AG04450 (cell line): ENCODE results near the gene WASL. TPM values are rescaled to one million over a fixed set of nuclear protein-coding genes. Genes with fewer than 3 reads are reported as not detected.

Experiments
- CTCF ChIA-PET: fragments of 300-600, 350-600 bp; formaldehyde crosslinking; extraction: SDS; loops from one replicate; lab custom pipeline; 2022; ENCODE audit warnings: antibody characterized with exemption, inconsistent platforms; lab: Charles Lee
- POLR2A ChIA-PET: fragments of 350-600 bp; formaldehyde crosslinking; extraction: SDS; loops from one replicate; lab custom pipeline; 2021; ENCODE audit warnings: antibody characterized with exemption, inconsistent platforms; lab: Yijun Ruan, JAX
- DNase-seq: peaks from one replicate; pipeline ENCODE4 v3.0.0-alpha.2; 2011; ENCODE audit warnings: low read depth, low spot score
- H3K27ac ChIP-seq: one replicate; pipeline ENCODE4 v1.5.1; 2012; ENCODE audit warnings: low read depth, low read length, control low read depth
- H3K27me3 ChIP-seq: one replicate; pipeline ENCODE4 v1.6.0; 2012; ENCODE audit warnings: low read length; ENCODE audit not compliant: control insufficient read depth, insufficient read depth
- H3K4me3 ChIP-seq: 2 replicates; pipeline ENCODE4 v1.5.1; 2011; ENCODE audit warnings: mild to moderate bottlenecking, low read depth, low read length, control low read depth
- H3K9me3 ChIP-seq: 2 replicates; pipeline ENCODE4 v1.5.1; 2012; ENCODE audit warnings: low read length; ENCODE audit not compliant: control insufficient read depth, insufficient read depth
- CTCF ChIP-seq: IDR thresholded peaks from 2 replicates; pipeline ENCODE4 v1.5.1; 2011; ENCODE audit warnings: low read depth, low read length, control low read depth, inconsistent platforms
- polyA plus RNA-seq: library from polyadenylated mRNA; depleted of rRNA; stranded (reverse); fragments of >200 nt; gene quantifications from 2 replicates; pipeline ENCODE4 v1.2.3, GENCODE V29; 2011

WASL gene
- polyA plus RNA-seq, 1 experiment = 11.9 TPM

- POLR2A ChIA-PET = no interaction called here
- no peak overlapping the region for H3K4me3 ChIP-seq
- CTCF ChIA-PET = interaction anchor here (0.6 to 2.2 kb wide), 4 partner anchors 21 to 68 kb away, joined by 3 to 10 read pairs (median 7); no protein-coding TSS in a partner anchor
- DNase-seq = no peak
- H3K9me3 ChIP-seq = no peaks in the 10 kb centered on the region
- H3K27me3 ChIP-seq = no peaks in the 10 kb centered on the region
- no peak for TF ChIP-seq CTCF
- H3K27ac ChIP-seq = no peak overlapping the region
Observed at GRCh38 chr7:123750389-123751230, 1.8 kb upstream of the WASL start.

- CTCF ChIA-PET = interaction anchor here (0.8 to 2.2 kb wide), 6 partner anchors 20 to 116 kb away, joined by 3 to 10 read pairs (median 4); no protein-coding TSS in a partner anchor
Observed at GRCh38 chr7:123749537-123749857, 694 bp upstream of the WASL start.

GRCh38 chr7:123748171-123748733, 551 bp downstream of the WASL start:
- DNase-seq = no peak
- CTCF ChIA-PET = interaction anchor here (0.5 to 2.1 kb wide), 9 partner anchors 11 to 118 kb away, joined by 3 to 11 read pairs (median 3); no protein-coding TSS in a partner anchor
- POLR2A ChIA-PET = interaction anchor here (0.5 to 2.7 kb wide), 8 partner anchors 13 to 1262 kb away, joined by 3 to 32 read pairs (median 4); partner anchors contain the start of gene NDUFA5
- no peaks in the 10 kb centered on the region for H3K9me3 ChIP-seq
- H3K27ac ChIP-seq = peak overlapping the region; percentile 96
- TF ChIP-seq CTCF = peak; percentile 12; the same call in 1 of the 2 replicates
- H3K4me3 ChIP-seq = peak overlapping the region; percentile 81
- H3K27me3 ChIP-seq = no peaks in the 10 kb centered on the region

More at GRCh38 chr7:123749537-123749857, 694 bp upstream of the WASL start:
- 0 out of 2 replicates have a peak, but pooled peaks have one; percentile 20 for TF ChIP-seq CTCF
- Histone ChIP-seq H3K9me3 (no peaks in the 10 kb centered on the region), H3K27ac (peak overlapping the region; percentile 94), H3K27me3 (no peaks in the 10 kb centered on the region), H3K4me3 (peak overlapping the region; percentile 81)
- peak; percentile 24 for DNase-seq
- POLR2A ChIA-PET = interaction anchor here (1.1 to 2.7 kb wide), 6 partner anchors 12 to 192 kb away, joined by 3 to 32 read pairs (median 6); partner anchors contain the start of gene NDUFA5

GRCh38 chr7:123747620-123748141, 1.1 kb downstream of the WASL start:
- CTCF ChIA-PET = interaction anchor here (0.6 to 1.6 kb wide), 3 partner anchors 46 to 78 kb away, joined by 3 to 5 read pairs (median 3); no protein-coding TSS in a partner anchor
- Histone ChIP-seq H3K9me3 (no peaks in the 10 kb centered on the region), H3K27ac (peak overlapping the region; percentile 96), H3K4me3 (peak overlapping the region; percentile 81), H3K27me3 (no peaks in the 10 kb centered on the region)
- POLR2A ChIA-PET = interaction anchor here (2.7 kb wide), 1 partner anchor 20 kb away, joined by 32 read pairs; no protein-coding TSS in a partner anchor
- peak; percentile 68 for DNase-seq
- no peak for TF ChIP-seq CTCF
